CD4-positive, alpha-beta T cell treated with Interleukin-4 for 4 hours (primary cell): ENCODE results near the gene RPL39.
A peak's percentile ranks its signal among the peaks of the same experiment; 100 is the strongest.
"Not testable (repeated sequence)": the region's sequence is repeated elsewhere in the genome, so short reads cannot be mapped to it uniquely, and the experiment has no call there.

Source experiments
- DNase-seq: peaks from one replicate; pipeline ENCODE4 v3.0.0-alpha.2; 2020

RPL39 gene

DNA sequence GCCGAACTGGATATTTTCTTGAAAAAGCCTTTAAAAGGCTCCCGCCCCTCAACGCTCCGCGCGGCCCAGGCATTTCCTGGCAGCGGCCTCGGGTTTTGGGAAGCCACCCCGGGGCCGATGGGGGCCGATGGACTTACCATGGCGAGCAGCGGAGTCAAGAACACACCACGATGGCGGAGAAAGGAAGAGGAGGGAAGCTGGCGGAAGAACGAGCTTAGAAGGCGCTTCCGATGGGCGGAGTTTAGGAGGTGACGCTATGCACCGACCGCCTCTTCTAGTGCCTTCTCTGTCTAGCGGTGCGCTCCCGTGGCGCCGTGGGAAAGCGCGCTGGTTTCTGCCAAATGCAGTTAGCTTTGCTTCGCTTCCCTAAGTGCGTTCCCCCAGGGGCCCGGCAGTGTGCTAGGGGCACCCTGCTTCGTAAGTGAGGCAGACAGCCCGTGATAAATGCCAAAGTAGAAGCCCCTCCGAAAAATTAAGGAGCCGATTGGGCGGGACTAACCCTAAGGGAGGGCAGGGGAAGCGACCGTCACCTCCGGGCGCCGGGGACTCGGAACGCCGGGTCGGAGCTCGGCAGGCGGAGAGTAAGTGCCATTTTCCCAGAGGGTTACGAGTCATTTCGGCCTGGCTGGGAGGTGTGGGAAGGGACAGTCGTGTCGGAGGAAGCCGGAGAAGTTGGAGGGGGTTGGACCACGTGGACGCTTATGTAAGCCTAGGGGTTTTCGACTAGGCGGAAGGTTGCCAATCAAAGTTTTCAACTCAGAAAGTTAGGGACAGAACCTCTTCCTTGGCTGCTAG is at the start of gene RPL39:
RPL39 (minus strand) TSS at position 194 of the 795 bp plus-strand sequence; CDS start at position 140, 54 bp downstream.
- peak; percentile 81 for DNase-seq

DNA sequence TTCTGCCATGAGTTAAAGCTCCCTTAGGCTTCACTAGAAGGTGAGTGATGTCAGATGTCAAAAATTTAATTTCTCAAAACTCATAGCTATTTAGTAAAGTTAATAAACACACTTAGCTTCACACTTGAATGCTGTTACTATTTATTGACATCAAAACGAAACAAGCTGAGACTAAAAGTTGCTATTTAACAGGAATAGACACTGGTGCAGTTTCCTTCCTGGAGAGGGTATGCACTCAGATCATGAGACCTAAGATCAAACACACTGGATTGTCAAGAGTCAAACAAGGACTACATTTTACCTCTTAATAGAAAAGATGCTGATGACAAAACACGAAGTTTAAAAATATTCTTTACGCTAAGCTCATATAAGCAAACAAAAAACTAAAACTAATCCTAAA is 42.5 kb upstream of the RPL39 start:
- no peak for DNase-seq

DNA sequence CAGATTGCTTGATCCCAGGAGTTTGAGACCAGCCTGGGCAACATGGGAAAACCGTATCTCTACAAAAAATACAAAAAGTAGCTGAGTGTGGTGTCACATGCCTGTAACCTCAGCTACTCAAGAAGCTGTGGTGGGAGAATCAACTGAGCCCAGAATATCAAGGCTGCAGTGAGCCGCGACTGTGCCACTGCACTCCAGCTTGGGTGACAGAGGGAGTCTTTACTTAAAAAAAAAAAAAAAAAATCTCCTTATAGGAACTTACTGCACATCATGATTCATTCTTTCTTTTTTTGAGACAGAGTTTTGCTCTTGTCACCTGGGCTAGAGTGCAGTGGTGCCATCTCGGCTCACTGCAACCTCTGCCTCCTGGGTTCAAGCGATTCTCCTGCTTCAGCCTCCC is 37.0 kb upstream of the RPL39 start:
- no peak for DNase-seq

GRCh38 chrX:119826399-119826959 is 35.0 kb upstream of the RPL39 start:
- no peak for DNase-seq

DNA sequence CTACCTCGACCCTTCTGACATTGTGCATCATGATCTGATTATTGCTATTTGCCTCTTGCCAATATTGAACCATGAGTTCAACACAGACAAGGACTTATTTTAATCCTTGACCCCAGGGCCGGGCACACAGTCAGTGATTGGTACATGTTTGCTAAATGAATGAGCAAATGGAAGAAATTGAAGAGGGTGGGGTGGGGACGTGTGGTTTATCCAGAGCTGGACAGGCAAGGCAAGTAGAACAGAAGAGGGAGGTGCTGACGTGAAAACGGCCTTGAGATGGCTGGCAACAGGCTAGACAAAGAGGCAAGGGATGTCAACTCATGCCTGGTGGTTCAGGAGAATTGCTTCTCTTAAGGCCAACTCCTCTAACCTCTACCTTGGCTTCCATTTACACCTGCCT is 32.8 kb upstream of the RPL39 start:
- not testable (repeated sequence) for DNase-seq

DNA sequence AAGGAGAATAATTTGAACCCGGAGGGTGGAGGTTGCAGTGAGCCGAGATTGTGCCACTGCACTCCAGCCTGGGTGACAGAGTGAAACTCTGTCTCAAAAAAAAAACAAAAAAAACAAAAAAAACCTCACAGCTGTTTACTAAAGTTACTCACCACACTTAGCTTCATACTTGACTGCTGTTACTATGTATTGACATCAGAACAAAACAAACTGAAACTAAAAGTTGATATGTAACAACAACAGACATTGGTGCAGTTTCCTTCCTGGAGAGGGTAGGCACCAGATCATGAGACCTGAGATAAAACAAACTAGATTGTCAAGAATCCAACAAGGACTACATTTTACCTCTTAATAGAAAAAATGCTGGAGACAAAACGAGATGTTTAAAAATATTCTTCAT is 30.3 kb upstream of the RPL39 start:
- DNase-seq, result peak; percentile 76

DNA sequence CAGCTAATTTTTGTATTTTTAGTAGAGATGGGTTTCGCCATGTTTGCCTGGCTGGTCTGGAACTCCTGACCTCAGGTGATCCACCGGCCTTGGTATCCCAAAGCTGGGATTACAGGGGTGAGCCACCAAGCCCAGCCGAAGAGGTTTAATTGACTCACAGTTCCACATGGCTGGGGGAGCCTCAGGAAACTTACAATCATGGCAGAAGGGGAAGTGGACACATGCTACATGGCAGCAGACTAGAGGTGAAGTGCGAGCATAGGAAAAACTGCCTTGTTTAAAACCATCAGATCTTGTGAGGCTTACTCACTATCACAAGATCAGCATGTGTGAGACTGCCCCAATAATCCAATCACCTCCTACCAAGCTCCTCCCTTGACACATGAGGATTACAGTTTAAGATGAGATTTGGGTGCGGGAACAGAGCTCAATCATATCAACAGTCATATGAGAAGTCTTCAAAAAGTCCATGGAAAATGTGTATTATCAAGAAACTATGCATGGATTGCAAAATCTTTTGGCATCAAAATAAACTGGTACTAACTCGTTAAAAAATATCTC is 25.8 kb upstream of the RPL39 start:
- DNase-seq, result no peak

- DNase-seq, result no peak
These were observed 24.9 kb upstream of the RPL39 start for GRCh38 chrX:119816300-119816699.

GRCh38 chrX:119809185-119809666 is 17.8 kb upstream of the RPL39 start:
- DNase-seq, result no peak

DNA sequence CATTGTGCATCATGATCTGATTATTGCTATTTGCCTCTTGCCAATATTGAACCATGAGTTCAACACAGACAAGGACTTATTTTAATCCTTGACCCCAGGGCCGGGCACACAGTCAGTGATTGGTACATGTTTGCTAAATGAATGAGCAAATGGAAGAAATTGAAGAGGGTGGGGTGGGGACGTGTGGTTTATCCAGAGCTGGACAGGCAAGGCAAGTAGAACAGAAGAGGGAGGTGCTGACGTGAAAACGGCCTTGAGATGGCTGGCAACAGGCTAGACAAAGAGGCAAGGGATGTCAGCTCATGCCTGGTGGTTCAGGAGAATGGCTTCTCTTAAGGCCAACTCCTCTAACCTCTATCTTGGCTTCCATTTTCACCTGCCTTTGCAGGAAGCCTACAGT is 17.0 kb upstream of the RPL39 start:
- DNase-seq, result not testable (repeated sequence)

DNA sequence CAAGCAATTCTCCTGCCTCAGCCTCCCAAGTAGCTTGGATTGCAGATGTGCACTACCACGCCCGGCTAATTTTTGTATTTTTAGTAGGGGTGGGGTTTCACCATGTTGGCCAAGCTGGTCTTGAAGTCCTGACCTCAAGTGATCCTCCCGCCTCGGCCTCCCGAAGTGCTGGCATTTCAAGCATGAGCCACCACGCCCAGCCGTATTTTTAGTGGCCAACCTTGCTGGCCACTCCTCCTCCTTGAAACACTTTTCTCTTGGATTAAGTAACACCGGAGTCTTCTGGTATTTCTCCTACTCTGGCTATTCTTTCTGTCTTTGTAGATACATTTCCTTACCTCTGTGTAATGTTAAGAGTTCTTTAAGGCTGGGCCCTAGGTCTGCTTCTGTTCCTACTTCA is 11.1 kb upstream of the RPL39 start:
- no peak for DNase-seq

DNA sequence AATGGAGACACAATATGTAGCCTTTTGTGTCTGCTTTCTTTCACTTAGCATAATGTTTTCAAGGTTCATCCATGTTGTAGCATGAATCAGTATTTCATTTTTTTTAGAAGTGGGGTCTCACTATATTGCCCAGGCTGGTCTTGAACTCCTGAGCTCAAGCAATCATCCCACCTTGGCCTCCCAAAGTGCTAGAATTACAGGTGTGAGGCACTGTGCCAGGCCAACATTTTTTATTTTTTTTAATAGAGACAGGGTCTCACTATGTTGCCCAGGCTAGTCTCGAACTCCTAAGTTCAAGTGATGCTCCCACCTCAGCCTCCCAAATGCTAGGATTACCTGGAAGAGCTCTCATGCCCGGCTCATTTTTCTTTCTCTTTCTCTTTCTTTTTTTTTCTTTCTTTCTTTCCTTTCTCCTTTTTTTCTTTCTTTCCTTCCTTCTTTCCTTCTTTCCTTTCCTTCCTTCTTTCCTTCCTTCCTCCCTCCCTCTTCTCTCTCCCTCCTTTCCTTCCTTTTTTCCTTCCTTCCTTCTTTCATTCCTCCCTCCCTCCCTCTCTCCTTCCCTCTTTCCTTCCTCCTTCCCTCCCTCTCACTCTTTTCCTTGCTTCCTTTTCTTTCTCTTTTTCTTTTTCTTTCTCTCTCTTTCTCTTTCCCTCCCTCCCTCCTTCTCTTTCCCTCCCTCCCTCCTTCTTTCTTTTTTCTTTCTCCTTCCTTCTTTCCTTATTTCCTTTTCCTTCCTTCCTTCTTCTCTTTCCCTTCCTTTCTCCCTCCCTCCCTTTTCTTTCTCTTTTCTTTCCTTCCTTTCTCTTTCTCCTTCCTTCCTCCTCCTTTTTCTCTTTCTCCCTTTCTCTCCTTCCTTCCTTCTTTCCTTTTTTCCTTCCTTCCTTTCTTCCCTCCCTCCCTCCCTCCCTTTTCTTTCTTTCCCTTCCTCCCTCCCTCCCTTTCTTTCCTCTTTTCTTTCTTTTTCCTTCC is 10.1 kb upstream of the RPL39 start:
- no peak for DNase-seq

DNA sequence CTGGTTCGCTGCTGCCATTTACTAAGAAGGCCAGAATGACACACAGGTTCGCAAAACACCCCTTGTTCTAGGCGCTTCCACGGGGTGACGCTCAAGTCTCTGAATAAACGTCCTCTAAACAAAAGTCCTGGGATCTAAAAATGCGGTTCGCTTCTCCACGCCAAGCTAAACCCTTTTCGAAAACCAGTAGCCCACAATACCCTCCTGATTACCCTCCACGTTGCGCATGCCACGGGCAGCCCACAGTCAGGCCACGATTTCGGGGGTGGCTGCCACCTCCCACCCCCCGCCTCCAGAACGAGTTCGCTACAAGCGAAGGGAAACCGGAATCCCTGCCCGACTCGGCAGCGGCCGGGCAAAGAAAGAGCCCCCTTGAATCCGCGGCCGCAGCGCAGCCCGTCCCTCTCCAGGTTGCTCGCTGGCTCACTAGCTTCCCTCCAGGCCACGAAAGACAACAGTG is 423 bp downstream of the RPL39 start:
- peak; percentile 59 for DNase-seq

DNA sequence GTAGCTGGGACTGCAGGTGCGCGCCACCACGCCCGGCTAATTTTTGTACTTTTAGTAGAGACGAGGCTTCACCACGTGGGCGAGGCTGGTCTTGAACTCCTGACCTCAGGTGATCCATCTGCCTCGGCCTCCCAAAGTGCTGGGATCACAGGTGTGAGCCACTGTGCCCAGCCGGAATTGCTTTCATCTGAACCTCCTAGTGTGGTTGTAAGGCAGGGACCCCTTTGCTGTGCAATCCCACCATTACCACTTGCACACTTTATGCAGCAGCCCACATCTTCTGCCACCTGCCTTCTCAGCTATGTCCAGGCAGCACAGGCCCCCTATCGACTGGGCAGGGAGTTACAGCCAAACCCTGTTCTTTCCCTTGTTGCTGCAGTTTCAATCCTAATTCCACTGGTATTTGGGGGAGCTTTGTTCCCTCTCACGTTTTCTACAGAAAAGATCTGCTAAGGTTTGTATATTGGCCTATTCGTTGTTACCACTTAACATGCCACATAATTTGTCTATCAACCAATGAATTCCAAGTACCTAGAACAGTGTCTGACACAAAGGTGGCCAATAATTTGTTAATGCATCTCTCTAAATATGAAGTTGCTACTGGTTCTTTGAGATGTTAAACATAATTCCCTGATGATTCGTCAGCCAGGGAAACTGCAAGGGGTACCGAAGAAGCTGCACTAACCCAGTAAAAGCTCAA is 6.5 kb downstream of the RPL39 start:
- DNase-seq, result peak; percentile 32

DNA sequence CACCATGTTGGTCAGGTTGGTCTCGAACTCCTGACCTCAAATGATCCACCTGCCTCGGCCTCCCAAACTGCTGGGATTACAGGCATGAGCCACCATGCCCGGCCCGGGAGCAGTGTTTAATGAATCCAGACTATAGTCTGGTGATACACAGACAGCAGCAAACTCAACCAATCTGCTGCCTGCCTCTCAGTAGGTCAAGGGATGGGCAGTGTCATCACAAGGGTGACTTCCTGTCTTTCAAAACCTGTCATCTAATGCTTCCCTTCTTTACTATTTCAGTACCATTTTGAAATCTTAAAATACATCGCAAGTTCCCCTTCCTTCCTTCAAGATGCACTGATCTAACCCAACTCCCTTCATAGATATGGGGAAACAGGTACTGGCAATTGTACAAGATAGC is 8.4 kb downstream of the RPL39 start:
- no peak for DNase-seq

DNA sequence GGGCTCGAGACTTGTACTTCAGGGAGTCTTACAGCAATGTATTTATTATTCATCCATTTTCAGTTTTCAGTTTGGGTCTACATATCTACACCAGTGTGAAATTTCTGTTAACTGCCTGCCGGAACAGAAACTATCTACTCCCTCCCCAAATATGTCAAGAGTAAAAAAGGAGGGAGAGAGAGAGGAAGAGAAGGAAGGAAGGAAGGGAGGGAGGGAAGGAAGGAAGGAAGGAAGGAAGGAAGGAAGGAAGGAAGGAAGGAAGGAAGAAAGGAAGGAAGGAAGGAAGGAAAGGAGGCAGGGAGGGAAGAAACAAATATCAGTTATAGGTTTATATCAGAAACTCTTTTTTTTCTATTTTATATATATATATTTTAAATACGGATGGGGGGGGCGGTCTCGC is 12.6 kb downstream of the RPL39 start:
- no peak for DNase-seq

DNA sequence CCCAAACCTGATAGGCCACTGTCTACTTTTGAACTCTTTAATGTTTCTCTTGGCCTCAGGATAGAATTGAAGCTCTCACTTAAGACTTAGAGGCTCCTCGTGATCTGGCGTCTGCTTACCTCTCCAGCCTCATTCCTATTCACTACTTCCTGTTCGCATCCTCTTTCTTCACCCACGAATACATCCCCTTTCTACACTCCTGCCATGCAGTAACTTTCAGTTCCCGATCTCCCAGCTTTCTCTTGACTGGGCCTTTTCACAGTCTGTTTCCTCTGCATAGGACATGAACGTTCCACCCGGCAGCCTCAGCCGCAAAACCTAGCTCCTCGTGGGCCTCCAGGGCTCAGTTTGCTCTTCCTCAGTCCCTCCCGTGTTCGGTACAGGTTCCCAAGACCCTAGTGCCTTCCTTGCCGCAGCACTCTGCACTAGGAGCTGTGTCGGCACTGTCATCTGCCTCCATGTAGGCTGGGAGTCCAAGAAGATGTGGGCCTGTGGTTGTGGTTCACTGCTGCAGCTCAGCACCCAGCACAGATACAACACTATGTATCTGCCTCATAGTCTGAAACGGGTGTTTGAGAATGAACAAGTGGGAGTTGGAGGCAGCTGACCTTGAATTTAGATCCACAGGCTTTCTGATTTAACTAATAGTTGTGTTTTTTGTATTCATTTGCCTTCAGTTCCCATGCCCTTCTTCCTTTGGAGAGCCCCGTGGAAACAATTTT is 15.8 kb downstream of the RPL39 start:
- no peak for DNase-seq

DNA sequence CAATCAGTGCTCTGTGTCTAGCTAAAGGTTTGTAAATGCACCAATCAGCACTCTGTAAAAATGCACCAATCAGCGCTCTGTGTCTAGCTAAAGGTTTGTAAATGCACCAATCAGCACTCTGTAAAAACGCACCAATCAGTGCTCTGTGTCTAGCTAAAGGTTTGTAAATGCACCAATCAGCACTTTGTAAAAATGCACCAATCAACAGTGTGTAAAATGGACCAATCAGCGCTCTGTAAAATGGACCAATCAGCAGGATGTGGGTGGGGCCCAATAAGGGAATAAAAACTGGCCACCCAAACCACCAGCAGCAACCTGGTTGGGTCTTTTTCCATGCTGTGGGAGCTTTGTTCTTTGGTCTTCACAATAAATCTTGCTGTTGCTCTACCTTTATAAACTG is 22.0 kb downstream of the RPL39 start:
- DNase-seq, result not testable (repeated sequence)

DNA sequence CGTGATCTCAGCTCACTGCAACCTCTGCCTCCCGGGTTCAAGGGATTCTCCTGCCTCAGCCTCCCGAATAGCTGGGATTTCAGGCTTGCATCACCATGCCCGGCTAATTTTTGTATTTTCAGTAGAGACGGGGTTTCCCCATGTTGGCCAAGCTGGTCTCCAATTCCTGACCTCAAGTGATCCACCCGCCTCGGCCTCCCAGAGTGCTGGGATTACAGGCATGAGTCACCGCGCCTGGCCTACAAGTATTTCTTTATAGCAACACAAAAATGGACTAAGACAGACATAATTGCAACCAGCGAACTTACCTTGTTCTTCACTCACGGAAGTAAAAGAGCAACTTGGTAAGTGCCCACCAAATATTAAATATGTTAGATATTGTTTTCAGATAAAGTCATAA is 23.0 kb downstream of the RPL39 start:
- not testable (repeated sequence) for DNase-seq

DNA sequence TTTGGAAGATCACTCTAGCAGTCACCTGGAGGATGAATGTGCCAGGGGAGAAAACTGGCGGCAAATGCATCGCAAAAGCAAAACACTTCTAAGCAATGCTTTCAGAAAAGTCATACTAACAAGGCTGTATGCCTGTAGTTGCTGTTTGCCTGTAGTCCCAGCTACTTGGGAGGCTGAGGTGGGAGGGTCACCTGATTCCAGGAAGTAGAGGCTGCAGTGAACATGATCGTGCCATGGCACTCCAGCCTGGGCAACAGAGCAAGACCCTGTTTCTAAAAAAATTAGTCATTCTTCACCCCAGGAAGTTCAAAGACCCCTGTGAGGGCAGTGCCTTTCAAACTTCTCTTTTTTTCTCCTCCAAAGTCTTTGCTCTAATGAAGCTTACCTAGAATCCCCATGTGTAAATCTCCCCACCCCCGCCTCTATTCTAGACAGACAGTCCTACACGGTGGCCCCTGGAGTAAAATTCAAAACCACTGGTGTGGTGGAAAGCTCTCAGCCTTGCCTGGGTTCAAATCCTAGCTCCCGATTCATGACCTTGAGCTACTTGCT is 27.5 kb downstream of the RPL39 start:
- no peak for DNase-seq

GRCh38 chrX:119763181-119763580 is 28.2 kb downstream of the RPL39 start:
- no peak for DNase-seq
